CD4-positive, alpha-beta memory T cell (primary cell): ENCODE measurements around the gene CNOT6. TPM values are rescaled to one million over a fixed set of nuclear protein-coding genes. Genes with fewer than 3 reads are reported as not detected.

ENCODE experiments used
- CTCF ChIA-PET: fragments of 350-600 bp; sonication (Branson Sonifier 250); formaldehyde crosslinking; loops from one replicate; lab custom pipeline; 2021; ENCODE audit warnings: inconsistent platforms; ENCODE audit not compliant: partially characterized antibody; lab: Charles Lee
- POLR2A ChIA-PET: fragments of 350-600 bp; sonication (Branson Sonifier 250); formaldehyde crosslinking; loops from one replicate; lab custom pipeline; 2021; ENCODE audit not compliant: partially characterized antibody; lab: Charles Lee
- DNase-seq, 5 donors: peaks; one replicate each; pipeline versions ENCODE4 v3.0.0 to v3.0.0-alpha.2; 2020 to 2022; ENCODE audit warnings: mixed read lengths in 1 of 5
- H3K27ac ChIP-seq: one replicate; pipeline ENCODE4 v1.7.0; 2013; ENCODE audit warnings: low read depth, low read length
- H3K27me3 ChIP-seq: 2 replicates; pipeline ENCODE4 v1.7.0; 2013; ENCODE audit warnings: mild to moderate bottlenecking, low read length, moderate library complexity; ENCODE audit not compliant: insufficient read depth
- H3K36me3 ChIP-seq: 2 replicates; pipeline ENCODE4 v1.7.0; 2013; ENCODE audit warnings: mild to moderate bottlenecking, low read length, moderate library complexity; ENCODE audit not compliant: insufficient read depth
- H3K4me1 ChIP-seq: 2 replicates; pipeline ENCODE4 v1.7.0; 2013; ENCODE audit warnings: mild to moderate bottlenecking, low read length, moderate library complexity; ENCODE audit not compliant: insufficient read depth
- H3K4me3 ChIP-seq, 2 donors: one replicate each; pipeline ENCODE4 v1.7.0; 2013; ENCODE audit warnings: low read length in 2 of 2, mild to moderate bottlenecking in 1 of 2
- H3K9me3 ChIP-seq, 2 donors: one replicate each; pipeline ENCODE4 v1.7.0; 2013; ENCODE audit warnings: low read length in 2 of 2, control low read depth in 1 of 2; ENCODE audit not compliant: control insufficient read depth in 1 of 2
- H3K27ac Mint-ChIP-seq, 7 donors: one replicate each; pipeline ENCODE4 v1.8.0; 2020 to 2021; ENCODE audit warnings: mixed read lengths in 7 of 7, mild to moderate bottlenecking in 6 of 7, inconsistent platforms in 3 of 7, moderate library complexity in 3 of 7
- H3K27me3 Mint-ChIP-seq, 2 donors: one replicate each; pipeline ENCODE4 v1.8.0; 2020 to 2021; ENCODE audit warnings: mixed read lengths in 2 of 2
- H3K36me3 Mint-ChIP-seq, 2 donors: one replicate each; pipeline ENCODE4 v1.8.0; 2020 to 2021; ENCODE audit warnings: mixed read lengths in 2 of 2, inconsistent platforms in 1 of 2, mild to moderate bottlenecking in 1 of 2
- H3K4me1 Mint-ChIP-seq, 4 donors: one replicate each; pipeline ENCODE4 v1.8.0; 2020 to 2021; ENCODE audit warnings: mixed read lengths in 4 of 4, mild to moderate bottlenecking in 1 of 4
- H3K4me3 Mint-ChIP-seq, 8 donors: one replicate each; pipeline ENCODE4 v1.8.0; 2020 to 2021; ENCODE audit warnings: mixed read lengths in 8 of 8, mild to moderate bottlenecking in 7 of 8, moderate library complexity in 6 of 8, inconsistent platforms in 3 of 8
- H3K9me3 Mint-ChIP-seq, 8 donors: one replicate each; pipeline ENCODE4 v1.8.0; 2020 to 2021; ENCODE audit warnings: mixed read lengths in 8 of 8, mild to moderate bottlenecking in 5 of 8, inconsistent platforms in 3 of 8, moderate library complexity in 1 of 8
- intact Hi-C: fragments of 100-400 bp; cut with micrococcal nuclease; formaldehyde crosslinking; loops from one replicate; pipeline ENCODE4 v1.15.1; 2023
- polyA plus RNA-seq, 2 donors: library from polyadenylated mRNA; unstranded; fragments of 300-500 nt; fragmentation: Illumina TruSeq; gene quantifications; one replicate each; pipeline ENCODE4 v1.2.3, GENCODE V29; 2021
- total RNA-seq, 2 experiments: library from RNA; stranded (reverse); gene quantifications; one replicate each; pipeline ENCODE4 v1.2.3, GENCODE V29; 2021

Gene CNOT6
- total and polyA plus RNA-seq, 4 experiments from 2014 or later = 3.9 to 37.8 (median 19.6) TPM

DNA sequence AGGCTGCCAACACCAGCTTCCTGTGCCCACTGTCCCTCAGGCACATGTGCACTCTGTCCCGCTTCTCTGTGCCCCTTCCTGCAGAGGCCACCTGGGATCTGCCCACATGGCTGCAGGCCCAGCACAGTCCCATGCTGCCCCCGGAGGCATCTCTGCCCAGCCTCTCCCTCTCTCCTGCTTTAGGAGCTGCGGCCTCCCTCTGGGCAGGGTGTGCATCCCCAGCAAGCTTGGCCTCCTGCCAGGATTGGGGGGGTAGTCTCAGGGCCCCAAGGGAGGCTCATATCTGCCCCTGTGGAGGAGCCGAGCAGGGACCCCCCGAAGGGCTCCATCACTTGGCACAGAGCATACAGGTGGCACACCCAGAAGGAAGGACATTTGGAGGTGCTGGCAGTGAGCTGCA lies 130.4 kb downstream of the CNOT6 start:
- Histone ChIP-seq H3K4me1 (no peaks in the 10 kb centered on the region), H3K4me3 (no peak overlapping the region), H3K9me3 (no peaks in the 10 kb centered on the region), H3K27me3 (no peaks in the 10 kb centered on the region), H3K36me3 (no peaks in the 10 kb centered on the region), H3K27ac (no peak overlapping the region)
- Mint-ChIP-seq H3K4me1 (peaks cover 2 to 9% (median 4%) of the 10 kb centered on the region in 4 donors), H3K4me3 (no peak overlapping the region), H3K9me3 (no peaks in the 10 kb centered on the region), H3K27ac (peak overlapping the region in 1 of 7 donors; percentile 24), H3K36me3 (no peaks in the 10 kb centered on the region), H3K27me3 (peaks cover 0 to 2% of the 10 kb centered on the region in 2 donors)
- CTCF ChIA-PET = no interaction called here
- intact Hi-C loops = no loop called here
- POLR2A ChIA-PET = no interaction called here
- no peak for DNase-seq

DNA sequence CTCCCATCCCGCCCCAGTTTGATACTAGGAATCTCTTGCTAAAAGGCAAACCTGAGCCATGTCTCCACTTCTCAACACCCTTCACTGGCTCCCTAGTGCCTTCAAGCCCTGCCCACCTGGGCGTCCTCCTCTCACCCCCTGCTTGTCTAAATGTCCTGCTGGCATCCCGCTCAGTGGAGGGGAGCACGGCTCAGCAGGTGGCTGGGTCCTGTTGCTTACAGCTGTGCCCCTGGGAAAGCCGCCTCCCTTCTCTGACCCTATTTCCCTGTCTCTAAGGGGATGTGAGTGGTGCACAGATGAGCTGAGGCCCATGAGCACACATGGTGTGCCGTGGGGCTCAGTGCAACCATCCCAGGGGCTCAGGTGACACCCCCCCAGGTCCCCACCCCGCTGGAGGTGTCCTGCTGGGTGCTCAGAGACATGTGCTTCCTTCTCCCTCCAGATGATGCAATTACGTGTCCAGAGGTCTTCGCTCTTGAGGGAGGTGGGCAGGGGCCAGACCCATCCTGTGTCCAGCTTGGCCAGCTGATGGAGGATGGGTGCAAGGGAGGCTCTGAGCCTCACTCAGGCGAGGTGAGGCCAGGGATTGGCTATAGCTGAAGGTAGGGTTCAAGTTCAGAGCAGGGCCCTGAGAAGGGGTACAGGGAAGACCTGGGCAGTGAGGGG lies 131.1 kb downstream of the CNOT6 start:
- H3K27me3 ChIP-seq = no peaks in the 10 kb centered on the region
- H3K4me3 Mint-ChIP-seq = no peak overlapping the region
- CTCF ChIA-PET = no interaction called here
- no peak overlapping the region for H3K4me3 ChIP-seq
- peaks cover 2 to 9% (median 4%) of the 10 kb centered on the region in 4 donors for H3K4me1 Mint-ChIP-seq
- no peak overlapping the region for H3K27ac ChIP-seq
- no peaks in the 10 kb centered on the region for H3K36me3 Mint-ChIP-seq
- no peaks in the 10 kb centered on the region for H3K9me3 Mint-ChIP-seq
- no peaks in the 10 kb centered on the region for H3K9me3 ChIP-seq
- DNase-seq = no peak
- POLR2A ChIA-PET = no interaction called here
- intact Hi-C loops = no loop called here
- H3K36me3 ChIP-seq = no peaks in the 10 kb centered on the region
- H3K27ac Mint-ChIP-seq = peak overlapping the region in 1 of 7 donors; percentile 24
- H3K4me1 ChIP-seq = no peaks in the 10 kb centered on the region
- H3K27me3 Mint-ChIP-seq = peaks cover 0 to 2% of the 10 kb centered on the region in 2 donors

DNA sequence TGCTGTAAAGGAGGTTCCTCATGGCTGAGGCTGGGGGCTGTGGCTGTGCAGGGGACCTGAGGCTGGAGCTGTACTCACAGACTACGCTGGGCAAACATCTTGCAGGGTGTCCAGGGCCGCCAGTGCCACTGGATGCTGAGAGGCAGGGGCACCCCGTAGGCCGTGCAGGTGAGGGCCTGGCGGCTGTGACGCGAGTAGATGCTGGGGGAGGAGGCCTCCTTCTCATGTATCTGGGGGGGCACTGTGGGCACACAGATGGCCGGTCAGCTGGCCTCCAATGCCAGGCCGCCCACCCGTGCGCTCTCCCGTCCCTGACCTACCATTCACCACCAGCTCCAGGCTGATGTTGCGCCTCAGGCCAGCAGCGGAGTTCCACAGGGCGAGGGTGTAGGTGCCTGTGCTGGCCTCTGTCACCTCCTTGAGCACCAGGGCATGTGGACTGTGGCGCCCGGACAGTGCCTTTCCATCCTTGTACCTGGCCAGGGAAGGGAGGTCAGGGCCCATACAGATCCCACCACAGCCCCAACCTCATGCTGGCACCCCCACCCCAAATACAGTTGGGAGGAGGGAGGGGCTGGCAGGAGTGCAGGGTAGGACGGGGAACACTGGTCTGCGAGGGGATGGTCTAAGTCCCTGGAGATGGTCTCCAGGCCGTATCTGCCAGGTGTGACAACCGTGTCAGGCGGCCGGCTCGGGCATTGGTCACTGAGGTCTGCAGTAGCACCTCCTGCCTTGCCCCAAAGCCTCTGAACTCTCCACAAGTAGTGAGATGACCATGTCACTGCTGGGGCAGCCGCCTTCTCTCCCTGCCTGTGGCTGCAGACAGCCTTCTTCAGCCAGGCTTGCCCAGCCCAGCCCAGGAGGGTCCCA lies 131.8 kb downstream of the CNOT6 start:
- no peak overlapping the region for H3K27ac ChIP-seq
- H3K27me3 ChIP-seq = no peaks in the 10 kb centered on the region
- Mint-ChIP-seq H3K4me1 (peaks cover 2 to 9% (median 4%) of the 10 kb centered on the region in 4 donors), H3K36me3 (no peaks in the 10 kb centered on the region), H3K9me3 (no peaks in the 10 kb centered on the region), H3K27ac (no peak overlapping the region), H3K27me3 (peaks cover 0 to 2% of the 10 kb centered on the region in 2 donors), H3K4me3 (no peak overlapping the region)
- POLR2A ChIA-PET = no interaction called here
- no peaks in the 10 kb centered on the region for H3K9me3 ChIP-seq
- no peaks in the 10 kb centered on the region for H3K36me3 ChIP-seq
- no peaks in the 10 kb centered on the region for H3K4me1 ChIP-seq
- intact Hi-C loops = no loop called here
- DNase-seq = no peak
- CTCF ChIA-PET = no interaction called here
- no peak overlapping the region for H3K4me3 ChIP-seq

DNA sequence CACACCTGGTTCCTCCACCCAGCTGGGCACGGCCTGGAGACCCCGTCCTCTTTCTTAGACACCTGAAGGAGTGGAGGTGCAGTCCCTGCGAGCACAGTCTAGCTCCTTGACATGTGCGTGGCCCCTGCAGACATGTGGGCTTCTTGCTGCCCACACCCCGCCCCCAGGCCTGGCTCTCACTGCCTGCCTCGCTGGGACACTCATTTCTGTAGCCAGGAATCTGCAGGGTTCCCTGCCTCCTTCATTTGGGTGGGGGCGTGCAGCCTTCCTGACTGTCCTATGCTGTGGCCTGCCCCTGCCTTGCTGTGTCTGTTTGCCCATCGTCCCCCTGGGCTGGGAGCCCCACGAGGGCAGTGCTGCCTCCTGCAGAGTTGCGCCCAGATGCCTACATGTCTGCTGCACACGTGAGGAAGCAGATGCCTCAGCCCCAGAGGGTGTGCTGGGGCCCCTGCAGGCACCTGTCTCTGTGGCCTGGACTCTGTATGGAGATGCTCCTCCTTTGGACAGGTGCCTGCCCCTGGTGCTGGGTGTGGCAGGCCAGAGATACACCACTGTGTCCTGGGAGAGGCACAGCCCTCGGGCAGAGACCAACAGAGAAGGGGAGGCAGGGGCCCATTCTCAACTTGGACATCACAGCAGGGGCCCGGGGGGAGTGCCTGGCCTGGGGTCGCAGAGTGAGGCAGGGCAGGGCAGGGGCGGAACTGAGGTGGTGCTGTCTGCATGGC lies 132.6 kb downstream of the CNOT6 start:
- intact Hi-C loops = no loop called here
- no peaks in the 10 kb centered on the region for H3K36me3 ChIP-seq

DNA sequence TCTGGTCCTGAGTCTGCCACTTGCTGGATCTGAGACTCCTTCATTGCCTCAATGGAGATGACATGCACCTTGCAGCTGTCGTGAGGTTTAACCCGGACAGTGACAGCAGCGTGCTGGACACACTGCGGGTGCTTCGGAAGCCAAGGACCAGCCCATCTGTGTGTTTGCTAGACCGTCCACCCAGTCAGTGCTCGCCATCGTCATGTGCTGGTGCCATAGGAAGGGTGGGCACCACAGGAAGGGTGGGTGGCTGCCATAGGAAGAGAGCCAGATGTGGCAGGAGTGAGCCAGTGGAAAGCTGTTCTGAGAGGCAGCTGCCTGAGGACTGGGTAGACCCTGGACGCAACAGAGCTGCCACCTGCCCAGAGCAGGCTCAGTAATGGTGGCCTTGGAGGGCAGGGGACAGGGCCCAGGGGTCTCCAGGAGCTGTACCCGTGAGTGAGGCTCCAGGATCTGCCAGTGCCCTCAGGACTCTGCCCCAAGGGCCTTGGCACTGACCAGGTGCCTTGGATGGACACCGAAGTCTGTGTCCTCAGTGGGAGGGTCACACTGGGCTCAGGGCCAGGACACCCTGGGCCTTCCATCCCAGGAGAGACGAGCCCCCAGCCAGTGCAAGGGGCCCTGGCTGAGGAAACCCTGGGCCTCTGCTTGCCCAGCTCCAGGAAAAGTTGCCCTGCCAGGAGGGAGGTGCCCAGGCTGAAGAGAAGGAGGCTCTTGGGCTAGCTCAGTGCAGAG lies 133.4 kb downstream of the CNOT6 start:
- POLR2A ChIA-PET = no interaction called here
- Histone ChIP-seq H3K4me3 (no peak overlapping the region), H3K27ac (no peak overlapping the region), H3K4me1 (no peaks in the 10 kb centered on the region), H3K9me3 (no peaks in the 10 kb centered on the region), H3K36me3 (no peaks in the 10 kb centered on the region), H3K27me3 (no peaks in the 10 kb centered on the region)
- Mint-ChIP-seq H3K27ac (no peak overlapping the region), H3K9me3 (no peaks in the 10 kb centered on the region), H3K36me3 (no peaks in the 10 kb centered on the region), H3K4me1 (peaks cover 2 to 9% (median 4%) of the 10 kb centered on the region in 4 donors), H3K4me3 (no peak overlapping the region), H3K27me3 (peaks cover 0 to 2% of the 10 kb centered on the region in 2 donors)
- CTCF ChIA-PET = no interaction called here
- no peak for DNase-seq
- intact Hi-C loops = no loop called here

More for the DNA sequence above, 132.6 kb downstream of the CNOT6 start:
- Histone ChIP-seq H3K27ac (no peak overlapping the region), H3K9me3 (no peaks in the 10 kb centered on the region), H3K4me1 (no peaks in the 10 kb centered on the region), H3K4me3 (no peak overlapping the region), H3K27me3 (no peaks in the 10 kb centered on the region)
- Mint-ChIP-seq H3K27me3 (peaks cover 0 to 2% of the 10 kb centered on the region in 2 donors), H3K4me3 (no peak overlapping the region), H3K4me1 (peaks cover 2 to 9% (median 4%) of the 10 kb centered on the region in 4 donors), H3K27ac (peak overlapping the region in 1 of 7 donors; percentile 48), H3K36me3 (no peaks in the 10 kb centered on the region), H3K9me3 (no peaks in the 10 kb centered on the region)
- ChIA-PET POLR2A (no interaction called here), CTCF (no interaction called here)
- DNase-seq = no peak
